Subcutaneous abdominal adipose tissue (tissue), 5 donors: ENCODE data around the gene ZBTB37.

ENCODE experiments used
- H3K27ac ChIP-seq: one replicate; pipeline ENCODE4 v1.7.0; 2013; ENCODE audit warnings: low read depth, mild to moderate bottlenecking, inconsistent platforms, low read length, moderate library complexity
- H3K27me3 ChIP-seq, 5 donors: one replicate each; pipeline ENCODE4 v1.7.0; 2013; ENCODE audit warnings: low read length in 5 of 5, inconsistent platforms in 1 of 5; ENCODE audit not compliant: control insufficient read depth in 5 of 5, insufficient read depth in 4 of 5
- H3K36me3 ChIP-seq, 5 donors: one replicate each; pipeline ENCODE4 v1.7.0; 2013; ENCODE audit warnings: low read length in 5 of 5; ENCODE audit not compliant: control insufficient read depth in 5 of 5, insufficient read depth in 5 of 5
- H3K4me1 ChIP-seq, 5 donors: one replicate each; pipeline ENCODE4 v1.7.0; 2013; ENCODE audit warnings: low read length in 5 of 5, mild to moderate bottlenecking in 3 of 5, moderate library complexity in 1 of 5; ENCODE audit not compliant: control insufficient read depth in 5 of 5, insufficient read depth in 5 of 5
- H3K4me3 ChIP-seq, 5 donors: one replicate each; pipeline ENCODE4 v1.7.0; 2013; ENCODE audit warnings: low read length in 5 of 5, low read depth in 1 of 5
- H3K9ac ChIP-seq, 5 donors: one replicate each; pipeline ENCODE4 v1.7.0; 2013; ENCODE audit warnings: low read length in 5 of 5, mild to moderate bottlenecking in 4 of 5, moderate library complexity in 3 of 5
- H3K9me3 ChIP-seq, 5 donors: one replicate each; pipeline ENCODE4 v1.7.0; 2013; ENCODE audit warnings: low read length in 5 of 5; ENCODE audit not compliant: control insufficient read depth in 5 of 5
- donor health status: healthy.
- donor health status: healthy.
- donor health status: healthy.
- donor health status: healthy.
- donor health status: healthy.

ZBTB37 gene, protein sequence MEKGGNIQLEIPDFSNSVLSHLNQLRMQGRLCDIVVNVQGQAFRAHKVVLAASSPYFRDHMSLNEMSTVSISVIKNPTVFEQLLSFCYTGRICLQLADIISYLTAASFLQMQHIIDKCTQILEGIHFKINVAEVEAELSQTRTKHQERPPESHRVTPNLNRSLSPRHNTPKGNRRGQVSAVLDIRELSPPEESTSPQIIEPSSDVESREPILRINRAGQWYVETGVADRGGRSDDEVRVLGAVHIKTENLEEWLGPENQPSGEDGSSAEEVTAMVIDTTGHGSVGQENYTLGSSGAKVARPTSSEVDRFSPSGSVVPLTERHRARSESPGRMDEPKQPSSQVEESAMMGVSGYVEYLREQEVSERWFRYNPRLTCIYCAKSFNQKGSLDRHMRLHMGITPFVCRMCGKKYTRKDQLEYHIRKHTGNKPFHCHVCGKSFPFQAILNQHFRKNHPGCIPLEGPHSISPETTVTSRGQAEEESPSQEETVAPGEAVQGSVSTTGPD

DNA sequence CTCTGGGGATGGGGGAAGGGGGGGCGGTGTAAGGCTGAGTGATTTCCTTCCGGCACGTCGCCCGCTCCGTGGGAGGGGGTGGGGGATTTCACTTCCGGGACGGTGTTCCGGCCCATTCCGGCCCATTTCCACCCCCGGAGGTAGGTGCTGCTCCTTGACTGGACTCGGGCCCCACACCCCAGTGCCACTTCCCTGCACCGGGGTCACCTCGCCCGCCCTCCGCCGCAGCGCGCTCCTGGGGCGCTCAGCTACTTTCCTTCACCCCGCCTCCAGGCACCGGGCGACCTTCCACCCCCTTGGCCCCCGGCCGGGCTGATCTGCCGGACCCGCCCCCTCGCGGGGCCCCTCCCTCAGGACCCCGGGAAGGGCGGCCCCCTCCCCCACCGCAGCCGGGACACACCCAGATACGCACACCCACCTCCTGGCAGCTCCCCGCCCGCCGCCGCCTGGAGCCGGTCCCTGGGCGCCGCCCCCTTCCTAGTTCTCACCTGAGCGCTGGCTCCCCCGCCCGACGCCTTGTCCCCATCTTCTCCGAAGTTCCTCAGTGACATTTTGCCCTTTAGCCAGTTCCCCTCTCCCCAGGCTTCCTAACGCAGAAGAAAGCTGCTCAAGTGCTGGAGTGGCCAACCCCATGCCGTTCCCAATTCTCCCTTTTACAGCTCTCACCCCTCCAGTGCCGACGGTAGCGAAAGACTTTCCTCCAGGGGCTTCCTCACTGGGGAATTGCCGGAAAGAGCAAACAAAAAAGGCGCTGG, at the start of gene ZBTB37:
Gene ZBTB37, plus strand, starts transcription at position 115 of the 755 bp plus-strand sequence. CDS start 1,846 bp downstream, outside the sequence.
- Histone ChIP-seq H3K27ac (peak within 1 kb of the TSS; percentile 92), H3K36me3 (peaks cover 35 to 48% (median 36%) of the 10 kb centered on the region in 5 donors), H3K27me3 (no peaks in the 10 kb centered on the region), H3K4me3 (peak within 1 kb of the TSS; percentile 80 to 100 (median 94)), H3K4me1 (peaks cover 0 to 63% (median 59%) of the 10 kb centered on the region in 5 donors), H3K9ac (peak within 1 kb of the TSS; percentile 71 to 80 (median 79)), H3K9me3 (no peaks in the 10 kb centered on the region)

DNA sequence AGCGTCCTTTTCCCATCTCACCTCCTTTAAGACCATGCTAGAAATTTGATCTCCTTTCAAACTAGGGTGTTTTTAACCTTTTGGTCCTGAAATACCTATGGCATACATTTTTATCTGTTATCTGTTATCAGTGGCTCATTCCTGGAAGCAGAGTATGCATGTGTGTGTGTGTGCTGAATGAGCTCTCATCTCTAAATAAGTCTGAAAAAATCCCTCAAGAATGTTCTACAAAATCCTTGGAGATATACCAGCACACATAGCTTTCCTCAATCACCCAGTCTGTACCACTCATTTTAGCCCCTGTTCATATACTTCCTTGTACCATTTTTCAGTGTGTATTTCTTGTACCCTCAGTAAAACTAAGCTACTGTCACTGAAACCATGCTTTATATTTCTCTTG, 49.7 kb upstream of the ZBTB37 start:
- peaks cover 0 to 5% (median 3%) of the 10 kb centered on the region in 5 donors for H3K4me1 ChIP-seq
- no peaks in the 10 kb centered on the region for H3K9me3 ChIP-seq
- H3K4me3 ChIP-seq: no peak overlapping the region
- no peak overlapping the region for H3K9ac ChIP-seq
- no peaks in the 10 kb centered on the region for H3K27me3 ChIP-seq
- H3K36me3 ChIP-seq: peaks cover 0 to 7% (median 4%) of the 10 kb centered on the region in 5 donors
- H3K27ac ChIP-seq: no peak overlapping the region

- Histone ChIP-seq H3K36me3 (peaks cover 0 to 7% (median 4%) of the 10 kb centered on the region in 5 donors), H3K27ac (no peak overlapping the region), H3K9ac (no peak overlapping the region), H3K9me3 (no peaks in the 10 kb centered on the region), H3K4me1 (peaks cover 0 to 17% (median 13%) of the 10 kb centered on the region in 5 donors), H3K4me3 (no peak overlapping the region), H3K27me3 (no peaks in the 10 kb centered on the region)
Measured at GRCh38 chr1:173821680-173822079, 46.5 kb upstream of the ZBTB37 start.

- H3K27me3 ChIP-seq: no peaks in the 10 kb centered on the region
- peak overlapping the region; percentile 81 for H3K27ac ChIP-seq
- peaks cover 0 to 3% (median 0%) of the 10 kb centered on the region in 5 donors for H3K36me3 ChIP-seq
- no peaks in the 10 kb centered on the region for H3K9me3 ChIP-seq
- H3K4me1 ChIP-seq: peaks cover 0 to 19% (median 14%) of the 10 kb centered on the region in 5 donors
- peak overlapping the region; percentile 67 to 93 (median 82) for H3K4me3 ChIP-seq
- H3K9ac ChIP-seq: peak overlapping the region; percentile 81 to 99 (median 89)
Measured at GRCh38 chr1:173823781-173824314, 44.3 kb upstream of the ZBTB37 start.

GRCh38 chr1:173824315-173825081, 43.7 kb upstream of the ZBTB37 start, which contains the start of the genes CENPL and DARS2:
CENPL (minus strand) TSS chr1:173824883; CDS start chr1:173811299, 13,584 bp downstream.
DARS2 (plus strand) TSS chr1:173824673; CDS start chr1:173825230, 557 bp downstream.
- H3K27ac ChIP-seq: peak within 1 kb of the TSS; percentile 81
- no peaks in the 10 kb centered on the region for H3K9me3 ChIP-seq
- H3K4me3 ChIP-seq: peak within 1 kb of the TSS; percentile 67 to 93 (median 82)
- no peaks in the 10 kb centered on the region for H3K27me3 ChIP-seq
- H3K4me1 ChIP-seq: peaks cover 0 to 19% (median 14%) of the 10 kb centered on the region in 5 donors
- peaks cover 0 to 3% (median 0%) of the 10 kb centered on the region in 5 donors for H3K36me3 ChIP-seq
- H3K9ac ChIP-seq: peak within 1 kb of the TSS; percentile 81 to 99 (median 89)

DNA sequence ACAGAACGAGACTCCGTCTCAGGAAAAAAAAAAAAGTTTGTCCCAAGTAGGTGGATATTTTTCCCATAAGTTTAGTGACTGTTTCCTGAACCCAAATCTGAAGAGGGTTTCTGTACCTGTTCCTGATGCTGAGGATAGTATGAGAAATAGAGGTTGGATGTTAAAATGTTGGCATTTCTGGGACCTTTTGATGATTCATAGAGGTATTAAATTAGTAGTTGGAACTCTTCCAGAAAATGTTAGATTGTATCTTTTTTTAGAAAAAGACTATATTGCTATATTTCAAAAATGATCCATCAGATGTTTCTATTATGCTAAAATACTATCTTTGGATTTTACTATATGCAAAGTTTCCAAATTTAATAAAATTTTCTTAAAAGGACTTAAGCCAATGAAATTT, 40.6 kb upstream of the ZBTB37 start:
- no peaks in the 10 kb centered on the region for H3K27me3 ChIP-seq
- H3K27ac ChIP-seq: no peak overlapping the region
- no peaks in the 10 kb centered on the region for H3K9me3 ChIP-seq
- H3K9ac ChIP-seq: peak overlapping the region in 1 of 5 donors; percentile 11
- H3K4me1 ChIP-seq: peaks cover 0 to 19% (median 14%) of the 10 kb centered on the region in 5 donors
- no peak overlapping the region for H3K4me3 ChIP-seq
- H3K36me3 ChIP-seq: peaks cover 0 to 18% (median 11%) of the 10 kb centered on the region in 5 donors

DNA sequence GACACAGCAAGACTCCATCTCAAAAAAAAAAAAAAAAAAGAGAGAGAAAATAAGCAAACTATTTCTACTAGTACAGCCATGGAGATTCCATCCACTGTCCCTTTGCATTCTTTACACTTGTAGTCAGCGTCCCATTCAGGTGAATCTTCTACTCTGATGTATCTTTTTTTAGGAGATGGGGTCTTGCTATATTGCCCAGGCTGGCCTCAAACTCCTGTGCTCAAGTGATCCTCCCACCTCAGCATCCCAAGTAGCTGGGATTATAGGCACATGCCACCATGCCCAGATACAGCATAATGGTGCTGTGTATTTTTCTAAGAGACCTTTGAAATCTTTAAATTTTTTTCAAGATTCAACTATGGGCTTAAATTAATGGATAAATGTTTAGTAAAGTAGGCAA, 35.4 kb upstream of the ZBTB37 start:
- H3K27me3 ChIP-seq: no peaks in the 10 kb centered on the region
- H3K4me3 ChIP-seq: no peak overlapping the region
- no peak overlapping the region for H3K27ac ChIP-seq
- no peaks in the 10 kb centered on the region for H3K4me1 ChIP-seq
- no peaks in the 10 kb centered on the region for H3K9me3 ChIP-seq
- no peak overlapping the region for H3K9ac ChIP-seq
- peaks cover 17 to 50% (median 33%) of the 10 kb centered on the region in 5 donors for H3K36me3 ChIP-seq

DNA sequence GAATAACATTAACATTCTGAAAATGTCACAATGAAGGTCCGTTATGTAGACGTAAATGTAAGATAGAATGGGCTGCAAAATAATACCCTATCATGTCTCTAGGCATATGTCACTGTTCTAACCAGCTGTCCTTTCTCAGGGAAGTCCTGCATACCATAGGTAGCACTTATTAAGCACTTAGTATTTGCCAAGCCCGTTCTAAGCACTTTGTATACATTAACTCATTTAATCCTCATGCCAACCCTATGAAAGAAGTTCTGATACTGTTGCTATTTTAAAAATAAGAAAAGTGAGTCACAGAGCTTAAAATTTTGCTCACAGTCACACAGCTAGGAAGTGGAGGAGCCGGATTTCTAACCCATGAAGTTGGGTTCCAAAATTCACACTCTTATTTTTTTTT, 16.1 kb upstream of the ZBTB37 start:
- no peaks in the 10 kb centered on the region for H3K27me3 ChIP-seq
- H3K36me3 ChIP-seq: peaks cover 16 to 38% (median 24%) of the 10 kb centered on the region in 5 donors
- H3K4me3 ChIP-seq: no peak overlapping the region
- no peaks in the 10 kb centered on the region for H3K9me3 ChIP-seq
- H3K4me1 ChIP-seq: peaks cover 0 to 7% (median 3%) of the 10 kb centered on the region in 5 donors
- no peak overlapping the region for H3K27ac ChIP-seq
- H3K9ac ChIP-seq: no peak overlapping the region

- no peak overlapping the region for H3K4me3 ChIP-seq
- no peak overlapping the region for H3K9ac ChIP-seq
- H3K9me3 ChIP-seq: no peaks in the 10 kb centered on the region
- H3K36me3 ChIP-seq: peaks cover 25 to 46% (median 34%) of the 10 kb centered on the region in 5 donors
- H3K4me1 ChIP-seq: peaks cover 0 to 7% (median 3%) of the 10 kb centered on the region in 5 donors
- no peaks in the 10 kb centered on the region for H3K27me3 ChIP-seq
- H3K27ac ChIP-seq: no peak overlapping the region
Measured at GRCh38 chr1:173853074-173853473, 15.1 kb upstream of the ZBTB37 start.
